ENCODE data around the gene LGR4. TPM values are rescaled to one million over a fixed set of nuclear protein-coding genes. Genes with fewer than 3 reads are reported as not detected.

Gene LGR4
- total RNA-seq, 1 experiment from 2014 or later: 7.1 TPM

GRCh38 chr11:27497284-27497866 is 24.8 kb upstream of the LGR4 start:
- Histone ChIP-seq H3K79me2 (ENCODE audit: insufficient read depth, low read length) (peaks cover 63% of the 10 kb centered on the region), H3K9ac (ENCODE audit: low read length) (no peak overlapping the region), H3K9me3 (ENCODE audit: control insufficient read depth in 1 of 2, insufficient read depth in 1 of 2, low read depth in 1 of 2, low read length in 2 of 2) (no peaks in the 10 kb centered on the region), H3K9me2 (ENCODE audit: insufficient read depth) (no peaks in the 10 kb centered on the region), H2AFZ (ENCODE audit: low read depth, low read length, poor library complexity, severe bottlenecking) (no peak overlapping the region), H3K27ac (ENCODE audit: low read depth, low read length) (no peak overlapping the region), H4K20me1 (ENCODE audit: insufficient read depth) (0 out of 2 replicates have a peak, but pooled peaks cover 4% of the 10 kb centered on the region), H3K27me3 (ENCODE audit: insufficient read depth, low read length) (no peaks in the 10 kb centered on the region), H3K36me3 (ENCODE audit: control insufficient read depth in 1 of 2, insufficient read depth in 2 of 2, low read length in 2 of 2) (peaks cover 31 to 39% of the 10 kb centered on the region in 2 experiments), H3K4me1 (ENCODE audit: control insufficient read depth in 1 of 2, insufficient read depth in 2 of 2, low read length in 2 of 2) (no peaks in the 10 kb centered on the region), H3K4me2 (ENCODE audit: low read length) (no peak overlapping the region), H3K4me3 (replicated peaks in 1 of 2; ENCODE audit: low read depth in 1 of 2, low read length in 2 of 2) (no peak overlapping the region)
- TSS peak; percentile 0 for BruUV-seq (replicated peaks)
- TF ChIP-seq ZNF274 (IDR thresholded peaks at IDR 0.05; ENCODE audit: low read depth, low read length): no peak
- TF ChIP-seq RAD21 (IDR thresholded peaks at IDR 0.05; ENCODE audit: low read depth): 0 out of 2 replicates have a peak, but pooled peaks have one; percentile 24
- peak; percentile 16 to 60 (median 30); a peak in 4 of 6 replicates for TF ChIP-seq CTCF (IDR thresholded peaks at IDR 0.05 in 2 of 3, conservative IDR thresholded peaks at IDR 0.05 in 1 of 3; ENCODE audit: borderline replicate concordance in 1 of 3, insufficient read depth in 1 of 3, low read depth in 2 of 3, low read length in 2 of 3)
- CTCF ChIA-PET: interaction anchor here (0.6 to 2.8 kb wide), 7 partner anchors 10 to 1523 kb away, joined by 3 to 18 read pairs (median 4); partner anchors contain the start of gene LIN7C
- DNase-seq (ENCODE audit: low read depth, low spot score) (no peak), ATAC-seq (no peak)
- POLR2A ChIA-PET: interaction anchor here (1.6 kb wide), 1 partner anchor 10 kb away, joined by 5 read pairs; the partner anchor contains the start of gene LIN7C
- RAD21 ChIA-PET (ENCODE audit: low non-redundant PET in 1 of 2, low total read pairs in 2 of 2, uncharacterized antibody in 2 of 2, unreplicated experiment in 2 of 2): no interaction called here
- intact Hi-C loops (cut with micrococcal nuclease): no loop called here

- Histone ChIP-seq H3K9me2 (ENCODE audit: insufficient read depth) (no peaks in the 10 kb centered on the region), H2AFZ (ENCODE audit: low read depth, low read length, poor library complexity, severe bottlenecking) (no peak overlapping the region), H3K27ac (ENCODE audit: low read depth, low read length) (no peak overlapping the region), H3K79me2 (ENCODE audit: insufficient read depth, low read length) (peaks cover 53% of the 10 kb centered on the region), H4K20me1 (ENCODE audit: insufficient read depth) (0 out of 2 replicates have a peak, but pooled peaks cover 4% of the 10 kb centered on the region), H3K27me3 (ENCODE audit: insufficient read depth, low read length) (no peaks in the 10 kb centered on the region), H3K36me3 (ENCODE audit: control insufficient read depth in 1 of 2, insufficient read depth in 2 of 2, low read length in 2 of 2) (peaks cover 33 to 39% of the 10 kb centered on the region in 2 experiments), H3K9ac (ENCODE audit: low read length) (no peak overlapping the region), H3K4me3 (replicated peaks in 1 of 2; ENCODE audit: low read depth in 1 of 2, low read length in 2 of 2) (no peak overlapping the region), H3K4me2 (ENCODE audit: low read length) (no peak overlapping the region), H3K9me3 (ENCODE audit: control insufficient read depth in 1 of 2, insufficient read depth in 1 of 2, low read depth in 1 of 2, low read length in 2 of 2) (no peaks in the 10 kb centered on the region), H3K4me1 (ENCODE audit: control insufficient read depth in 1 of 2, insufficient read depth in 2 of 2, low read length in 2 of 2) (no peaks in the 10 kb centered on the region)
- CTCF ChIA-PET: interaction anchor here (1.3 to 2.8 kb wide), 5 partner anchors 9 to 313 kb away, joined by 4 to 18 read pairs (median 5); partner anchors contain the start of gene LIN7C
- POLR2A ChIA-PET: interaction anchor here (1.6 kb wide), 1 partner anchor 10 kb away, joined by 5 read pairs; the partner anchor contains the start of gene LIN7C
- ATAC-seq (no peak), DNase-seq (ENCODE audit: low read depth, low spot score) (no peak)
- intact Hi-C loops (cut with micrococcal nuclease): no loop called here
- no TSS peak for BruUV-seq (replicated peaks)
- no peak for TF ChIP-seq POLR2A (IDR thresholded peaks at IDR 0.05; ENCODE audit: borderline replicate concordance, extremely low read depth, insufficient read depth, insufficient read length)
- TF ChIP-seq ZNF274 (IDR thresholded peaks at IDR 0.05; ENCODE audit: low read depth, low read length): no peak
- no peak for TF ChIP-seq MAX (IDR thresholded peaks at IDR 0.05)
- no peak for TF ChIP-seq RAD21 (IDR thresholded peaks at IDR 0.05; ENCODE audit: low read depth)
- TF ChIP-seq POLR2AphosphoS5 (IDR thresholded peaks at IDR 0.05; ENCODE audit: low read depth, low read length): no peak
- no peak for TF ChIP-seq ATF3 (IDR thresholded peaks at IDR 0.05)
- no peak for TF ChIP-seq EZH2 (IDR thresholded peaks at IDR 0.05)
- TF ChIP-seq SIN3A (IDR thresholded peaks at IDR 0.05; ENCODE audit: low read depth): no peak
- RAD21 ChIA-PET (ENCODE audit: low non-redundant PET in 1 of 2, low total read pairs in 2 of 2, uncharacterized antibody in 2 of 2, unreplicated experiment in 2 of 2): no interaction called here
These were observed 23.9 kb upstream of the LGR4 start for GRCh38 chr11:27496461-27496860.
